Activated naive CD8-positive, alpha-beta T cell treated with anti-CD3 and anti-CD28 coated beads, Interleukin-2, amount 10 ng/mL, durations not matched to agents 7 days and 5 days (primary cell): Measurements from ENCODE around the gene MED16. TPM values are rescaled to one million over a fixed set of nuclear protein-coding genes. Genes with fewer than 3 reads are reported as not detected.

Experiments
- ATAC-seq: fragments of 150-1000 bp; cut with Tn5 transposase; one replicate; pipeline ENCODE4 v1.10.0; 2021; ENCODE audit warnings: low read depth, moderate library complexity
- POLR2A ChIA-PET: fragments of 350-600 bp; sonication (Branson Sonifier 250); formaldehyde crosslinking; loops from one replicate; lab custom pipeline; 2021; ENCODE audit warnings: antibody characterized with exemption; lab: Charles Lee
- DNase-seq: peaks from one replicate; pipeline ENCODE4 v3.0.0; 2021
- H3K27ac Mint-ChIP-seq: one replicate; pipeline ENCODE4 v1.8.0; 2022; ENCODE audit warnings: mild to moderate bottlenecking, mixed read lengths
- H3K27me3 Mint-ChIP-seq: one replicate; pipeline ENCODE4 v1.8.0; 2022; ENCODE audit warnings: mild to moderate bottlenecking, moderate library complexity, mixed read lengths
- H3K36me3 Mint-ChIP-seq: one replicate; pipeline ENCODE4 v1.8.0; 2021; ENCODE audit warnings: mild to moderate bottlenecking, mixed read lengths
- H3K4me1 Mint-ChIP-seq: one replicate; pipeline ENCODE4 v1.8.0; 2021; ENCODE audit warnings: mixed read lengths
- H3K4me3 Mint-ChIP-seq: one replicate; pipeline ENCODE4 v1.8.0; 2022; ENCODE audit warnings: mild to moderate bottlenecking, moderate library complexity, mixed read lengths
- H3K9me3 Mint-ChIP-seq: one replicate; pipeline ENCODE4 v1.8.0; 2021; ENCODE audit warnings: mixed read lengths
- total RNA-seq, 2 experiments: library from RNA; stranded (reverse); gene quantifications; one replicate each; pipeline ENCODE4 v1.2.3, GENCODE V29; 2021

Gene MED16
- total RNA-seq, 2 experiments from 2014 or later, result 53.6 to 72.7 TPM

- no peak for DNase-seq
- ATAC-seq, result no peak
- no peak overlapping the region for H3K4me3 Mint-ChIP-seq
- no peaks in the 10 kb centered on the region for H3K9me3 Mint-ChIP-seq
- POLR2A ChIA-PET, result no interaction called here
- peaks cover 21% of the 10 kb centered on the region for H3K4me1 Mint-ChIP-seq
- peaks cover 22% of the 10 kb centered on the region for H3K36me3 Mint-ChIP-seq
- H3K27me3 Mint-ChIP-seq, result peaks cover 5% of the 10 kb centered on the region
- H3K27ac Mint-ChIP-seq, result no peak overlapping the region
Observed at GRCh38 chr19:934197-934840, 41.3 kb upstream of the MED16 start.

GRCh38 chr19:933553-933882, 40.5 kb upstream of the MED16 start:
- H3K27me3 Mint-ChIP-seq, result peaks cover 2% of the 10 kb centered on the region
- peaks cover 20% of the 10 kb centered on the region for H3K36me3 Mint-ChIP-seq
- peaks cover 21% of the 10 kb centered on the region for H3K4me1 Mint-ChIP-seq
- H3K9me3 Mint-ChIP-seq, result no peaks in the 10 kb centered on the region
- H3K4me3 Mint-ChIP-seq, result no peak overlapping the region
- ATAC-seq (no peak), DNase-seq (no peak)
- H3K27ac Mint-ChIP-seq, result no peak overlapping the region
- POLR2A ChIA-PET, result interaction anchor here (0.8 kb wide), 1 partner anchor 50 kb away, joined by 3 read pairs; no protein-coding TSS in a partner anchor

- Mint-ChIP-seq H3K9me3 (no peaks in the 10 kb centered on the region), H3K4me1 (peaks cover 17% of the 10 kb centered on the region), H3K27ac (peak overlapping the region; percentile 65), H3K36me3 (peaks cover 20% of the 10 kb centered on the region), H3K27me3 (peaks cover 2% of the 10 kb centered on the region), H3K4me3 (peak overlapping the region; percentile 76)
- POLR2A ChIA-PET, result interaction anchor here (0.8 kb wide), 1 partner anchor 51 kb away, joined by 3 read pairs; no protein-coding TSS in a partner anchor
- peak; percentile 72 for ATAC-seq
- DNase-seq, result peak; percentile 67
Observed at GRCh38 chr19:932648-933552, 39.9 kb upstream of the MED16 start.

DNA sequence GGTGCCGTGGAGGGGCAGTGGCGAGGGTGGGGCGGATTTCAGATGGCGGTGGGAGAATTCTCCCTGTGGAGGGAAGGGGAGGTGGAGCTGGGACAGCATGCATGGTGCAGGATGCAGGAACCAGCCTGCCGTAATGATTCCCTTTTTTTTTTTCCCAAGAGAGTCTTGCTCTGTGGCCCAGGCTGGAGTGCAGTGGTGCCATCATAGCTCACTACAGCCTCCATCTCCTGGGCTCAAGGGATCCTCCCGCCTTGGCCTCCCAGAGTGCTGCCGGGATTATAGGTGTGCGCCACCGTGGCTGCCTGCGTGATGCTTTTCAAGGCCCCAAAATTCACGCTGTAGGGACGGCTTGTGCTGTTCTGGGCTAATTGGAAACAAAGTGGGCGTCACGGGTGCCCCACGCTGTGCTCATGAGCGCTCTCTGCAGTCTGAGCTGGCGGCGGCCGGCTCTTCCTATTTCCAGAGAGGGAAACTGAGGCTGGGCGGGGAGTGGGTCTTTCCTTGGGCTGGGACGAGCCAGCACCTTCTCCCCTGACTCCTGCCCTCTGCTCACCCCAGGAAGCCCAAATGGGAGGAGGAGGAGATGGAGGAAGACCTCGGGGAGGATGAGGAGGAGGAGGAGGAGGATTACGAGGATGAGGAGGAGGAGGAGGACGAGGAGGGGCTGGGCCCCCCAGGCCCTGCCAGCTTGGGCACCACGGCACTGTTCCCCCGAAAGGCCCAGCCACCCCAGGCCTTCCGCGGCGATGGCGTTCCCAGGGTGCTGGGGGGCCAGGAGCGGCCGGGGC, 39.1 kb upstream of the MED16 start:
- no peak for DNase-seq

GRCh38 chr19:929891-930258, 36.9 kb upstream of the MED16 start:
- H3K27me3 Mint-ChIP-seq, result no peaks in the 10 kb centered on the region
- DNase-seq, result no peak
- H3K4me3 Mint-ChIP-seq, result no peak overlapping the region
- POLR2A ChIA-PET, result interaction anchor here (1.4 kb wide), 1 partner anchor 54 kb away, joined by 4 read pairs; the partner anchor contains the start of gene WDR18
- peaks cover 8% of the 10 kb centered on the region for H3K4me1 Mint-ChIP-seq
- no peak for ATAC-seq
- H3K9me3 Mint-ChIP-seq, result no peaks in the 10 kb centered on the region
- H3K36me3 Mint-ChIP-seq, result peaks cover 15% of the 10 kb centered on the region
- no peak overlapping the region for H3K27ac Mint-ChIP-seq

More for the DNA sequence above, 39.1 kb upstream of the MED16 start:
- POLR2A ChIA-PET, result no interaction called here
- Mint-ChIP-seq H3K27ac (no peak overlapping the region), H3K4me1 (peaks cover 10% of the 10 kb centered on the region), H3K36me3 (peaks cover 17% of the 10 kb centered on the region), H3K4me3 (peak overlapping the region; percentile 59), H3K27me3 (peaks cover 2% of the 10 kb centered on the region), H3K9me3 (no peaks in the 10 kb centered on the region)
- ATAC-seq, result peak; percentile 13

- ATAC-seq (no peak), DNase-seq (no peak)
- H3K27ac Mint-ChIP-seq, result no peak overlapping the region
- H3K27me3 Mint-ChIP-seq, result no peaks in the 10 kb centered on the region
- H3K4me3 Mint-ChIP-seq, result no peak overlapping the region
- peaks cover 9% of the 10 kb centered on the region for H3K4me1 Mint-ChIP-seq
- peaks cover 15% of the 10 kb centered on the region for H3K36me3 Mint-ChIP-seq
- no peaks in the 10 kb centered on the region for H3K9me3 Mint-ChIP-seq
- POLR2A ChIA-PET, result interaction anchor here (1.4 kb wide), 1 partner anchor 55 kb away, joined by 4 read pairs; the partner anchor contains the start of gene WDR18
Observed at GRCh38 chr19:929203-929890, 36.4 kb upstream of the MED16 start.

DNA sequence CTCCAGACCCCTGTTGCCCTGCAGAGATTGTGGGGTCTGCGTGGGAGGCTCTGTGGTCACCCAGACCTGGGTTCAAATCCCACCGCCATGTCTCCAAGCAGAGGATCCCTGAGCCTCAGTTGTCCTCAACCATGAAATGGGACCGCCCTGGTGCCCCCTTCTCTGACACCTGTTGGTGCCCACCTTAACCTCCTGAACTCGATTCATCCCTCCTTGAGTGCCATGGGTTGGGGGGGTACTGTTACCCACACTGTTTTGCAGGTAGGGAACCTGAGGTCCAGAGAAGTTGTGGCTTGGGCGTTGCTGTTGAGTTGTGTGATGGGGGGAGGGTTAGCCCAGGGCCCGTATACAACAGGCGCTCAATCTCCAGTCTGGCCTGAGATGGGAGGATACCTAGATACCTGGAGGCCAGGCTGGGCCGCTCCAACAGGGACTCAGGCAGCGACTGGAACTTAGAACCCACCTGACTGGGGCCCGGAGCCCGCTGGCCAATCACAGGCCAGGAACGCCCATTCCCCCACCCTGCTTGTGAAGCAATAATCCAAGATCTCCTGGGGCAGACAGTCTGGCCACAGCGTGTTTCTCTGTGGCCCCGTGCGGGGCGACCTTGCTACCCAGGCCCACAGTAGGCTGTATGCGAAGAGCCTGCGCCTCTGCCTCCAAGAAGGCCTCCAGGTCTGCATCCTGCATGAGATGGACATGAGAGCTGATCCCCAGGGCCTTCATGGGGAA, 35.6 kb upstream of the MED16 start:
- ATAC-seq (no peak), DNase-seq (no peak)
- Mint-ChIP-seq H3K4me1 (peaks cover 12% of the 10 kb centered on the region), H3K27me3 (no peaks in the 10 kb centered on the region), H3K36me3 (peaks cover 15% of the 10 kb centered on the region), H3K9me3 (no peaks in the 10 kb centered on the region), H3K27ac (no peak overlapping the region), H3K4me3 (no peak overlapping the region)
- POLR2A ChIA-PET, result no interaction called here

DNA sequence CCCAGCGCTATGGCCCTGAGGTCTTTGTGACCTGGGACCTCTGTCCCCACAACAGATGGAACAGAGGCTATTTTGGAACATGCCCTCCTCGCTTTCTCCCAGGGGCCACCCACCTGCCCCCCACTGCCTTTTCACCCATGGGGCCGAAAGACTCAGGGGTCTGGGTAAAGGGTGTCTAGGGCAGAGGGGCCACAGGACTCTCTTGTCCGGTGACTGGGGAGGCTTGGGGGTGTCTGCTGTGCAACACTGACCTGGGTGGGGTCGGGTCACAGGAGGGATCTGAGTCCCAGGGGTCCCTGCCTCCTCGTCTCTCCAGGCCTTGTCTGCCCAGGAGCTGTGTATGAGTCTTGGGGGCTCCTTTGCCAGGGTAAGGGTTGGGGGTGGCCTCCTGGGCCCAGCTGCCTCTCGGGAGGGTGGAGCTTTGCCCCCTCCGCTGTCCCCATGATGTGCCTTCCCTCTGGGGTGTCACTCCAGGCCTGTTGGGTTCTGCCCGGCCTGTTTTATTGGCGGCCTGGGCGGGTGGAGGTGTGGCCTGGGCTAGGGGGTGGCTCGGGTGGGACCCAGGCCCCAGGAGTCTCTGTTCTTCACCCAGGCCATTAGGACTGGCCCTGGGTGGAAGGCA, 34.9 kb upstream of the MED16 start:
- POLR2A ChIA-PET, result interaction anchor here (1.5 kb wide), 1 partner anchor 56 kb away, joined by 6 read pairs; the partner anchor contains the start of gene WDR18
- Mint-ChIP-seq H3K4me3 (peak overlapping the region; percentile 51), H3K27me3 (no peaks in the 10 kb centered on the region), H3K27ac (no peak overlapping the region), H3K4me1 (peaks cover 11% of the 10 kb centered on the region), H3K9me3 (no peaks in the 10 kb centered on the region), H3K36me3 (peaks cover 15% of the 10 kb centered on the region)
- DNase-seq (no peak), ATAC-seq (no peak)

- DNase-seq, result no peak
- peaks cover 11% of the 10 kb centered on the region for H3K36me3 Mint-ChIP-seq
- no peaks in the 10 kb centered on the region for H3K27me3 Mint-ChIP-seq
- H3K4me3 Mint-ChIP-seq, result peak overlapping the region; percentile 51
- ATAC-seq, result no peak
- H3K4me1 Mint-ChIP-seq, result peaks cover 8% of the 10 kb centered on the region
- POLR2A ChIA-PET, result interaction anchor here (0.7 to 1.5 kb wide), 2 partner anchors 10 to 56 kb away, joined by 3 to 6 read pairs; partner anchors contain the start of gene WDR18
- no peak overlapping the region for H3K27ac Mint-ChIP-seq
- no peaks in the 10 kb centered on the region for H3K9me3 Mint-ChIP-seq
Observed at GRCh38 chr19:927351-927779, 34.4 kb upstream of the MED16 start.

- ATAC-seq (no peak), DNase-seq (peak; percentile 71)
- Mint-ChIP-seq H3K4me3 (peak overlapping the region; percentile 89), H3K4me1 (peaks cover 6% of the 10 kb centered on the region), H3K9me3 (no peaks in the 10 kb centered on the region), H3K27me3 (no peaks in the 10 kb centered on the region), H3K36me3 (peaks cover 11% of the 10 kb centered on the region), H3K27ac (peak overlapping the region; percentile 70)
- POLR2A ChIA-PET, result interaction anchor here (0.7 to 1.5 kb wide), 2 partner anchors 11 to 57 kb away, joined by 3 to 6 read pairs; partner anchors contain the start of gene WDR18
Observed at GRCh38 chr19:926589-927350, 33.8 kb upstream of the MED16 start.

- peak overlapping the region; percentile 78 for H3K4me3 Mint-ChIP-seq
- ATAC-seq (no peak), DNase-seq (no peak)
- H3K27me3 Mint-ChIP-seq, result no peaks in the 10 kb centered on the region
- H3K27ac Mint-ChIP-seq, result no peak overlapping the region
- H3K9me3 Mint-ChIP-seq, result no peaks in the 10 kb centered on the region
- H3K4me1 Mint-ChIP-seq, result peaks cover 10% of the 10 kb centered on the region
- peaks cover 11% of the 10 kb centered on the region for H3K36me3 Mint-ChIP-seq
- POLR2A ChIA-PET, result interaction anchor here (1.5 kb wide), 1 partner anchor 57 kb away, joined by 6 read pairs; the partner anchor contains the start of gene WDR18
Observed at GRCh38 chr19:926323-926588, 33.3 kb upstream of the MED16 start.
